Measurements from ENCODE around the gene OR10H4.
A peak's percentile ranks its signal among the peaks of the same experiment; 100 is the strongest.

OR10H4 gene

DNA sequence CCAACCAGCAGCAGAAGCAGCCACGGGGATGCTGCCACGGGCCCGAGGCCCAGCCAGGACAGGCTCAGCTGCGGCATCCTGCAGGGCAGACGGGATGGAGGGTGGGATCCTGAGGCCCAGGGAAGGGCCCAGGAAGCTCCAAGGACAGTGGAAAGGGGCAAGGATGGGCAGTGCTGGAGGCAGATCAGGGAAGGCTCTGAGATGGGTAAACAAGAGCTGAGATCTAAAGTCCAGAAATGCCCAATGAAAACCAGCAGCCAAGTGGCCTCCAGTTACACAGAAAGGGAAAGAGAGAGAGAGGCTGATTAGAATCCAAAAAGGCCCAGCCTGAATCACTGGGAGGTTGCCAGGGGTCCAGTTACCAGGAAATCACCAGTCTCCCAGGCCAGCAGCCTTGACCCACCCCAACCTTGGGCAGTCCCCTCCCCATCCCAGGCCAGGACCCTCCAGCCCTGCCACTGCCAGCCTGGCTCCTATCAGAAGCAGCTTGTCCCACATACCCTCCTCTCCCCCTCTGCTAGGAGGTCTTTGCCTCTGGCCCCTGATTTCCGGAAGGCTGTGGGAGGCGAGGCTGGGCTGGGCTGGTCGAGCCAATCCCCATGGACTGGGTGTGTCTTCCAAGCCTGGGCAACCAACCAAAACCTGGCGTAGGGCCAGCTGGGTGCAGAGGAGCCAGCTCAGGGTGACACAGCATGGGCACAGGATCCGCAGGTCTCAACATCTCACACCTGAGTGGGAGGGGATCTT, 14.3 kb upstream of the OR10H4 start, which contains the start of gene CYP4F11:
Gene CYP4F11, minus strand, starts transcription at position 198 of the 747 bp plus-strand sequence. Its CDS starts 121 bp downstream, at position 77.
- peak within 1 kb of the TSS; percentile 83 for H3K27ac ChIP-seq
- TF ChIP-seq ZFX (IDR thresholded peaks at IDR 0.05), result no peak; the same call in 1 of the 2 replicates
- TF ChIP-seq, protein P1, sequence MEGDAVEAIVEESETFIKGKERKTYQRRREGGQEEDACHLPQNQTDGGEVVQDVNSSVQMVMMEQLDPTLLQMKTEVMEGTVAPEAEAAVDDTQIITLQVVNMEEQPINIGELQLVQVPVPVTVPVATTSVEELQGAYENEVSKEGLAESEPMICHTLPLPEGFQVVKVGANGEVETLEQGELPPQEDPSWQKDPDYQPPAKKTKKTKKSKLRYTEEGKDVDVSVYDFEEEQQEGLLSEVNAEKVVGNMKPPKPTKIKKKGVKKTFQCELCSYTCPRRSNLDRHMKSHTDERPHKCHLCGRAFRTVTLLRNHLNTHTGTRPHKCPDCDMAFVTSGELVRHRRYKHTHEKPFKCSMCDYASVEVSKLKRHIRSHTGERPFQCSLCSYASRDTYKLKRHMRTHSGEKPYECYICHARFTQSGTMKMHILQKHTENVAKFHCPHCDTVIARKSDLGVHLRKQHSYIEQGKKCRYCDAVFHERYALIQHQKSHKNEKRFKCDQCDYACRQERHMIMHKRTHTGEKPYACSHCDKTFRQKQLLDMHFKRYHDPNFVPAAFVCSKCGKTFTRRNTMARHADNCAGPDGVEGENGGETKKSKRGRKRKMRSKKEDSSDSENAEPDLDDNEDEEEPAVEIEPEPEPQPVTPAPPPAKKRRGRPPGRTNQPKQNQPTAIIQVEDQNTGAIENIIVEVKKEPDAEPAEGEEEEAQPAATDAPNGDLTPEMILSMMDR (conservative IDR thresholded peaks at IDR 0.05), result no peak

DNA sequence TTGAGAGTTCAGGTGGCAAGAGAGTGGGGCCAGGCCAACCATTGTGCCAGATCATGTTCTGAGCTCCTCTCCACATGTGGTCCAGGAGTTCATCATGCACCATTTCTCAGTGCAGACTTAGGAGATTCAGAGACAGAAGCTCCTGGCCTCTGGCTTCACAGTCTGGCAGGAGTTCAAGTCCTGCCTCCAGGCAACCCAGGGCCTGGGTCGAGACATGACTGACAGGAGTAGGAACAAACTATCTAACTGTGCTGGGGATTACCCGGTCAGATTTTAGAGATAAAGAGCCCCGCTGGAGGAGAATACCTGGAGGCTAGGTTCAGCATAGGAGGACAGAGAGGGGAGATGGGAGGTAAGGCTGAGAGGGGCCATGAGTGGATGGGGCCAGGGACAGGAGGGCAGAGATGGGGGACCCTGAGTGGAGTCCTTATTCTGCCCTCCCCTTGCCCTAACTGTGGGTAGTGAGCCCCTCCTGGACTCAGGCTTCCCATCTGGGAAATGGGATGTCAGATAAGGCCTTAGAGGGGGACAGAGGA, 13.6 kb upstream of the OR10H4 start:
- TF ChIP-seq, protein P1 (conservative IDR thresholded peaks at IDR 0.05), result no peak
- TF ChIP-seq ZFX (IDR thresholded peaks at IDR 0.05), result no peak
- H3K27ac ChIP-seq, result peak overlapping the region; percentile 83

DNA sequence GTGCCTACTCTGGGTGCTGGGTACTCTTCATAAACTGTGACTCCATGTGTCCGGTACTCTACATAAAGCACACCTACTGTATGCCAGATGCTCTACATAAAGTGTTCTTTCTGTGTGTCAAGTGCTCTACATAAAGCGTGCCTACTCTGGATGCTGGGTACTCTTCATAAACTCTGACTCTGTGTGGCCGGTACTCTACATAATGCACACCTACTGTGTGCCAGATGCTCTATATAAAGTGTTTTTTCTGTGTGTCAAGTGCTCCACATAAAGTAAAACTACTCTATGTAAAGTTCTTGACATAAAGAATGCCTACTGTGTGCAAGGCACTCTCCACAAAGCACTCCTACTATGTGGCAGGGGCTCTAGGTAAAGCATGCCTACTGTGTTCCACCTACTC, 12.6 kb upstream of the OR10H4 start:
- TF ChIP-seq ZFX (IDR thresholded peaks at IDR 0.05), result no peak
- TF ChIP-seq, protein P1 (conservative IDR thresholded peaks at IDR 0.05), result no peak
- no peak overlapping the region; the same call in 1 of the 2 replicates for H3K27ac ChIP-seq

DNA sequence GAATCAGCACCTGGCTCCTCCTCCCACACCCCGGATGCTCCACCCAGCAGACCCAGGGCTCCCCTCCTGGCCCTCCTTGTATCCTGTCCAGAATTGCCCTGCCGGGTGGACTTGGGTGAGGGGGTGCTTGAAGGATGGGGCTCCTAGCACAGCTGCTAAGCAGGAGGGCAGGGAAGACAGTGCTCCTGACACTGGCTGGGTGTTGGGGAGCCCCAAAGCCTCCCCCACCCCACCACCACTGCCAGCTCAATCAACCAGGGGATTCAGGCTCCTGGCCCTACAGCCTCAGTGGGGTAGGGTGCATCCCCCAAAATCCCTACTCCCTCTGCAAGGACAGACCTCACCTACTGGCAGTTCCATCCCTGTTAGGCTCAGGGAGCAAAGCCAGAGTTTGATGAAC, 11.9 kb upstream of the OR10H4 start:
- no peak overlapping the region for H3K27ac ChIP-seq
- TF ChIP-seq ZFX (IDR thresholded peaks at IDR 0.05), result no peak
- TF ChIP-seq, protein P1 (conservative IDR thresholded peaks at IDR 0.05), result no peak

DNA sequence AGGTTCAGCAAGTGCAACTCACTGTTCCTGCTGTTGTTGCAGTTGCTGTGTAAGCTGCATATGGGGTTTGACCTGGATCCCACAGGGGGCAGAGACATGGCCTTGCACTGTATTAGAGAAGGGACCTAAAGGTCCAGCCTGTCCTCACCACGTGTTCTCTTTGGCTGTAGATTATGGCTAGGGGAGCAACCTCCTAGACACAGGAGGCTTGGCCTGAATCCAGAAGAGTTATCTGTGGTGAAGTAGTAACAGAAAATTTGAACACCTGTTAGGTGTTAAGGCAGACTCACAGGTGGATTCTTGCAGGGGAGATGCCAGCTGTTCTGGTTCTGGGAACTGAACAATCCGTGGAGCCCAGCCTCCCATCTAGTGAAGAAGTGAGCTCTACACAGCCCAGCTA, 11.0 kb upstream of the OR10H4 start:
- TF ChIP-seq, protein P1 (conservative IDR thresholded peaks at IDR 0.05), result no peak
- TF ChIP-seq ZFX (IDR thresholded peaks at IDR 0.05), result no peak

DNA sequence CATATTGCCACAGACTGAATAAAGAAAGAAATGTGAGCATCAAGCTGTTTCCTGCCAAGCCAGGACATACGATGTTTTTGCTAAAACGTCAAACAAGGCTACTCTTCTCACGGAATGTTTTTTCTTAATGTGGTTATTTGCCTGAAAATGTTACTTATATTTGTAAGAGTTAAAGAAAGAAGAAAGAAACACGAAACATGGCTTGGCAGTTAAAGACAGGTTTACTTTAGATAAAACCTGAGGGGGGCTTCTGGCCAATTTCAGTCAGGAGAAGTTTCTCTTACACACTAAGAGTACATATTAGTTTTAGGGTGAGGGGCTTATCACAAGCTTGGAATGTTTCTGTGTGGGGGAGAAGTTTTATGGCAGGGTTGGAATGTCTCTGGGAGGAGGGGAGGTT, 4.4 kb upstream of the OR10H4 start:
- H3K27ac ChIP-seq, result no peak overlapping the region
- TF ChIP-seq ZFX (IDR thresholded peaks at IDR 0.05), result no peak
- TF ChIP-seq, protein P1 (conservative IDR thresholded peaks at IDR 0.05), result no peak

More for the DNA sequence above, 11.0 kb upstream of the OR10H4 start:
- no peak overlapping the region for H3K27ac ChIP-seq

DNA sequence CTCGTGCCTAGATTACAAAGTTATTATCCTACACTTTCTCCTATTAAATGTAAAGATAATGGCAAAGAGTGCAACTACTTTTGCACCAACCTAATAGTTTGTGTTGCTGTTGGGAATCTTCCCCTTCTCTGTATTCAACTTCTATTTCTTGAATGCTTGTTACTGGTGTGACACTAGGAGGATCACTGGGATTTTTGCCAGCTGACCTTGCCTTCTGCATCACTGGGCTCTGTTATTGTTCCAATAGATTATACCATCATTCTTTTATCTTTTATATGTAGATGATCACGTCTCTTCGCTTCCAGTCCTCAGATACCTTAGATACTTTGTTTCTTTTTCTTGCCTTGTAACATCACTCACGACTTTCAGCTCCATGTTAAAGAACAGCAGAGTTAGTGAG, 3.5 kb upstream of the OR10H4 start:
- TF ChIP-seq ZFX (IDR thresholded peaks at IDR 0.05), result no peak
- TF ChIP-seq, protein P1 (conservative IDR thresholded peaks at IDR 0.05), result no peak
- H3K27ac ChIP-seq, result no peak overlapping the region

Measured in C4-2B (cell line).